ENCODE measurements around the gene NAGPA. TPM values are rescaled to one million over a fixed set of nuclear protein-coding genes. Genes with fewer than 3 reads are reported as not detected.

NAGPA gene
- total RNA-seq, 1 experiment from 2014 or later = 11.8 TPM

Other genes starting within 250 kb of the NAGPA start
- gene SEPTIN12, start 245.6 kb downstream of the NAGPA start, total RNA-seq (2014; rRNA removed; shearing (Covaris generic)) = not detected in 2 replicates
- gene SMIM22, start 238.6 kb downstream of the NAGPA start, total RNA-seq (2014; rRNA removed; shearing (Covaris generic)) = not detected in 2 replicates
- 13.1 and 16.9 TPM in 2 replicates for gene ROGDI, start 231.3 kb downstream of the NAGPA start, total RNA-seq (2014; rRNA removed; shearing (Covaris generic))
- 17.8 and 21.4 TPM in 2 replicates for gene GLYR1, start 186.6 kb downstream of the NAGPA start, total RNA-seq (2014; rRNA removed; shearing (Covaris generic))
- 16.5 and 19.7 TPM in 2 replicates for gene UBN1, start 186.5 kb downstream of the NAGPA start, total RNA-seq (2014; rRNA removed; shearing (Covaris generic))
- 0.12 and 0.20 TPM in 2 replicates for gene PPL, start 96.8 kb downstream of the NAGPA start, total RNA-seq (2014; rRNA removed; shearing (Covaris generic))
- gene SEC14L5, start 75.6 kb downstream of the NAGPA start, total RNA-seq (2014; rRNA removed; shearing (Covaris generic)) = not detected in 2 replicates
- not detected in 2 replicates for gene C16orf89, start 32.0 kb upstream of the NAGPA start, total RNA-seq (2014; rRNA removed; shearing (Covaris generic))
- 13.1 and 22.7 TPM in 2 replicates for gene ALG1, start 37.9 kb upstream of the NAGPA start, total RNA-seq (2014; rRNA removed; shearing (Covaris generic))
- gene EEF2KMT, start 63.9 kb upstream of the NAGPA start, total RNA-seq (2014; rRNA removed; shearing (Covaris generic)) = 7.4 and 10.7 TPM in 2 replicates

Measured in RPMI7951 (cell line).